NCI-H146 treated with DMSO at 0.1 percent for 48 hours (cell line): ENCODE data around the gene SLC9A3.

Experiments
- DNase-seq: peaks from one replicate; lab custom pipeline; 2025; ENCODE audit not compliant: unreplicated experiment; lab: John Stamatoyannopoulos, UW

Gene SLC9A3

GRCh38 chr5:464446-464842 lies 59.8 kb downstream of the SLC9A3 start:
- DNase-seq, result no peak

- no peak for DNase-seq
These were observed 60.3 kb downstream of the SLC9A3 start for GRCh38 chr5:463952-464351.

GRCh38 chr5:463301-463700 lies 60.9 kb downstream of the SLC9A3 start:
- no peak for DNase-seq

- no peak for DNase-seq
These were observed 62.2 kb downstream of the SLC9A3 start for GRCh38 chr5:462051-462481.

- no peak for DNase-seq
These were observed 64.0 kb downstream of the SLC9A3 start for GRCh38 chr5:460273-460625.

- no peak for DNase-seq
These were observed 64.5 kb downstream of the SLC9A3 start for GRCh38 chr5:459562-460272.

- no peak for DNase-seq
These were observed 65.5 kb downstream of the SLC9A3 start for GRCh38 chr5:458547-459353.

GRCh38 chr5:457195-457961 lies 66.9 kb downstream of the SLC9A3 start:
- DNase-seq, result no peak

GRCh38 chr5:456351-457194 lies 67.7 kb downstream of the SLC9A3 start:
- no peak for DNase-seq

GRCh38 chr5:455806-456205 lies 68.4 kb downstream of the SLC9A3 start:
- no peak for DNase-seq

- DNase-seq, result no peak
These were observed 69.3 kb downstream of the SLC9A3 start for GRCh38 chr5:454936-455335.

GRCh38 chr5:453725-454481 lies 70.3 kb downstream of the SLC9A3 start:
- no peak for DNase-seq

GRCh38 chr5:452978-453710 lies 71.1 kb downstream of the SLC9A3 start:
- DNase-seq, result no peak

- no peak for DNase-seq
These were observed 72.4 kb downstream of the SLC9A3 start for GRCh38 chr5:451587-452458.

GRCh38 chr5:449151-449550 lies 75.1 kb downstream of the SLC9A3 start:
- DNase-seq, result no peak

GRCh38 chr5:448766-449090 lies 75.5 kb downstream of the SLC9A3 start:
- no peak for DNase-seq

GRCh38 chr5:448061-448765 lies 76.0 kb downstream of the SLC9A3 start:
- no peak for DNase-seq

- no peak for DNase-seq
These were observed 76.7 kb downstream of the SLC9A3 start for GRCh38 chr5:447501-447900.
